IgD-negative memory B cell (primary cell): ENCODE measurements around the gene KIRREL1. TPM values are rescaled to one million over a fixed set of nuclear protein-coding genes. Genes with fewer than 3 reads are reported as not detected.

Experiments used
- H3K27ac Mint-ChIP-seq, 3 donors: one replicate each; pipeline ENCODE4 v1.8.0; 2020 to 2022; ENCODE audit warnings: mild to moderate bottlenecking in 3 of 3, mixed read lengths in 3 of 3, moderate library complexity in 1 of 3
- H3K27me3 Mint-ChIP-seq: one replicate; pipeline ENCODE4 v1.8.0; 2021; ENCODE audit warnings: mixed read lengths
- H3K36me3 Mint-ChIP-seq: one replicate; pipeline ENCODE4 v1.8.0; 2020; ENCODE audit warnings: mild to moderate bottlenecking, mixed read lengths
- H3K4me1 Mint-ChIP-seq, 3 donors: one replicate each; pipeline ENCODE4 v1.8.0; 2020 to 2022; ENCODE audit warnings: mixed read lengths in 3 of 3, mild to moderate bottlenecking in 1 of 3
- H3K4me3 Mint-ChIP-seq, 4 donors: one replicate each; pipeline ENCODE4 v1.8.0; 2020 to 2022; ENCODE audit warnings: mild to moderate bottlenecking in 4 of 4, mixed read lengths in 4 of 4, moderate library complexity in 3 of 4
- H3K9me3 Mint-ChIP-seq, 3 donors: one replicate each; pipeline ENCODE4 v1.8.0; 2020 to 2021; ENCODE audit warnings: mixed read lengths in 3 of 3, mild to moderate bottlenecking in 1 of 3
- polyA plus RNA-seq: library from polyadenylated mRNA; unstranded; fragments of 300-500 nt; fragmentation: Illumina TruSeq; gene quantifications from one replicate; pipeline ENCODE4 v1.2.3, GENCODE V29; 2021

The KIRREL1 gene
- polyA plus RNA-seq, 1 donor from 2014 or later: not detected

- no peaks in the 10 kb centered on the region for H3K9me3 Mint-ChIP-seq
- peaks cover 6% of the 10 kb centered on the region for H3K27me3 Mint-ChIP-seq
- H3K4me3 Mint-ChIP-seq: no peak overlapping the region
- no peaks in the 10 kb centered on the region for H3K4me1 Mint-ChIP-seq
- H3K36me3 Mint-ChIP-seq: no peaks in the 10 kb centered on the region
- H3K27ac Mint-ChIP-seq: peak overlapping the region in 1 of 3 donors; percentile 80
Observed at GRCh38 chr1:158101927-158102326, 108.5 kb downstream of the KIRREL1 start.

GRCh38 chr1:158102881-158103674 is 109.6 kb downstream of the KIRREL1 start:
- Mint-ChIP-seq H3K9me3 (no peaks in the 10 kb centered on the region), H3K36me3 (no peaks in the 10 kb centered on the region), H3K27ac (no peak overlapping the region), H3K4me3 (no peak overlapping the region), H3K4me1 (no peaks in the 10 kb centered on the region), H3K27me3 (peaks cover 6% of the 10 kb centered on the region)

GRCh38 chr1:158103861-158104522 is 110.5 kb downstream of the KIRREL1 start:
- H3K4me1 Mint-ChIP-seq: no peaks in the 10 kb centered on the region
- no peaks in the 10 kb centered on the region for H3K9me3 Mint-ChIP-seq
- H3K27me3 Mint-ChIP-seq: peaks cover 6% of the 10 kb centered on the region
- no peaks in the 10 kb centered on the region for H3K36me3 Mint-ChIP-seq
- no peak overlapping the region for H3K27ac Mint-ChIP-seq
- no peak overlapping the region for H3K4me3 Mint-ChIP-seq

GRCh38 chr1:158104891-158105290 is 111.4 kb downstream of the KIRREL1 start:
- no peaks in the 10 kb centered on the region for H3K4me1 Mint-ChIP-seq
- H3K9me3 Mint-ChIP-seq: no peaks in the 10 kb centered on the region
- no peaks in the 10 kb centered on the region for H3K36me3 Mint-ChIP-seq
- H3K27ac Mint-ChIP-seq: no peak overlapping the region
- H3K4me3 Mint-ChIP-seq: no peak overlapping the region
- H3K27me3 Mint-ChIP-seq: peaks cover 6% of the 10 kb centered on the region

- Mint-ChIP-seq H3K4me1 (no peaks in the 10 kb centered on the region), H3K27ac (no peak overlapping the region), H3K27me3 (peaks cover 6% of the 10 kb centered on the region), H3K9me3 (no peaks in the 10 kb centered on the region), H3K4me3 (no peak overlapping the region), H3K36me3 (no peaks in the 10 kb centered on the region)
Observed at GRCh38 chr1:158105352-158106095, 112.1 kb downstream of the KIRREL1 start.

- H3K27me3 Mint-ChIP-seq: peaks cover 6% of the 10 kb centered on the region
- H3K9me3 Mint-ChIP-seq: no peaks in the 10 kb centered on the region
- no peak overlapping the region for H3K4me3 Mint-ChIP-seq
- H3K27ac Mint-ChIP-seq: no peak overlapping the region
- no peaks in the 10 kb centered on the region for H3K36me3 Mint-ChIP-seq
- peaks cover 2 to 4% (median 2%) of the 10 kb centered on the region in 3 donors for H3K4me1 Mint-ChIP-seq
Observed at GRCh38 chr1:158107916-158108315, 114.5 kb downstream of the KIRREL1 start.

- H3K27me3 Mint-ChIP-seq: peaks cover 19% of the 10 kb centered on the region
- peak overlapping the region; percentile 83 to 93 (median 88) for H3K4me3 Mint-ChIP-seq
- H3K27ac Mint-ChIP-seq: peak overlapping the region in 2 of 3 donors; percentile 23 to 54
- H3K9me3 Mint-ChIP-seq: no peaks in the 10 kb centered on the region
- H3K36me3 Mint-ChIP-seq: no peaks in the 10 kb centered on the region
- peaks cover 20 to 23% (median 22%) of the 10 kb centered on the region in 3 donors for H3K4me1 Mint-ChIP-seq
Observed at GRCh38 chr1:158112994-158113758, 119.7 kb downstream of the KIRREL1 start.

GRCh38 chr1:158113759-158114127 is 120.3 kb downstream of the KIRREL1 start:
- peaks cover 24% of the 10 kb centered on the region for H3K27me3 Mint-ChIP-seq

GRCh38 chr1:158115126-158115525 is 121.7 kb downstream of the KIRREL1 start:
- peak overlapping the region in 1 of 3 donors; percentile 4 for H3K27ac Mint-ChIP-seq
- H3K36me3 Mint-ChIP-seq: no peaks in the 10 kb centered on the region
- no peaks in the 10 kb centered on the region for H3K9me3 Mint-ChIP-seq
- peaks cover 24% of the 10 kb centered on the region for H3K27me3 Mint-ChIP-seq
- H3K4me1 Mint-ChIP-seq: peaks cover 20 to 24% (median 22%) of the 10 kb centered on the region in 3 donors
- H3K4me3 Mint-ChIP-seq: peak overlapping the region in 3 of 4 donors; percentile 6 to 73 (median 33)

More at GRCh38 chr1:158113759-158114127, 120.3 kb downstream of the KIRREL1 start:
- Mint-ChIP-seq H3K9me3 (no peaks in the 10 kb centered on the region), H3K4me3 (peak overlapping the region; percentile 83 to 93 (median 90)), H3K4me1 (peaks cover 20 to 24% (median 22%) of the 10 kb centered on the region in 3 donors), H3K36me3 (no peaks in the 10 kb centered on the region), H3K27ac (peak overlapping the region in 1 of 3 donors; percentile 54)

GRCh38 chr1:158116311-158117167 is 123.1 kb downstream of the KIRREL1 start:
- peaks cover 24% of the 10 kb centered on the region for H3K27me3 Mint-ChIP-seq
- no peak overlapping the region for H3K4me3 Mint-ChIP-seq
- no peaks in the 10 kb centered on the region for H3K36me3 Mint-ChIP-seq
- no peak overlapping the region for H3K27ac Mint-ChIP-seq
- H3K9me3 Mint-ChIP-seq: no peaks in the 10 kb centered on the region
- H3K4me1 Mint-ChIP-seq: peaks cover 20 to 24% (median 22%) of the 10 kb centered on the region in 3 donors

- Mint-ChIP-seq H3K36me3 (no peaks in the 10 kb centered on the region), H3K9me3 (no peaks in the 10 kb centered on the region), H3K4me1 (peaks cover 16 to 19% (median 18%) of the 10 kb centered on the region in 3 donors), H3K27ac (no peak overlapping the region), H3K27me3 (peaks cover 25% of the 10 kb centered on the region), H3K4me3 (peak overlapping the region in 2 of 4 donors; percentile 81 to 87)
Observed at GRCh38 chr1:158117854-158118704, 124.6 kb downstream of the KIRREL1 start.

- Mint-ChIP-seq H3K27me3 (peaks cover 25% of the 10 kb centered on the region), H3K27ac (no peak overlapping the region), H3K9me3 (no peaks in the 10 kb centered on the region), H3K4me1 (peaks cover 13 to 16% (median 16%) of the 10 kb centered on the region in 3 donors), H3K4me3 (peak overlapping the region in 1 of 4 donors; percentile 87), H3K36me3 (no peaks in the 10 kb centered on the region)
Observed at GRCh38 chr1:158118713-158119402, 125.4 kb downstream of the KIRREL1 start.
